T follicular helper cell (primary cell): ENCODE results near the gene TCF4.

Experiments
- DNase-seq: peaks from one replicate; pipeline ENCODE4 v3.0.0-alpha.2; 2020; ENCODE audit warnings: low read depth

TCF4 gene

GRCh38 chr18:55407774-55408535 lies 180.0 kb downstream of the TCF4 start:
- DNase-seq, result no peak

GRCh38 chr18:55407191-55407590 lies 180.8 kb downstream of the TCF4 start:
- DNase-seq, result no peak

GRCh38 chr18:55406451-55406991 lies 181.5 kb downstream of the TCF4 start:
- no peak for DNase-seq

GRCh38 chr18:55405893-55406406 lies 182.0 kb downstream of the TCF4 start:
- no peak for DNase-seq

DNA sequence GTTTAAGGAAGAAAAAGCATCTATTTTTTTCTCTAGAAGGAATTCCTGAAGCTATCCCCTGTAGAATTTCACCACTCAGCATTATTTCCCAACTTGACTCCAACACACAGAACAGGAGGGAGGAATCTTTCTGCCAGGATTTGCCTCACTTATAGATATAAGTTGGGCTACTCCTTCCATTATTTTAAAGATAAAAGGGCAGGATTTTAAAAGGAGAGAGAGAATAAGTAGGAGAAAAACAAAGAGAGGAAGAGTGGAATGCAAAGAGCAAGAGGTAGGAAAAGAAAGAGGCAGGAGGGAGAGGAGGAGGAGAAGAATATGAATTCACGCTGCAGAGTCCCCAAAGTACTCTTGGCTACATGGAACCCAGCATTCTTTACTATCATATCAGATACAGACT lies 182.5 kb downstream of the TCF4 start:
- DNase-seq, result no peak

GRCh38 chr18:55404832-55405465 lies 183.0 kb downstream of the TCF4 start:
- no peak for DNase-seq

GRCh38 chr18:55404136-55404830 lies 183.7 kb downstream of the TCF4 start:
- DNase-seq, result no peak

DNA sequence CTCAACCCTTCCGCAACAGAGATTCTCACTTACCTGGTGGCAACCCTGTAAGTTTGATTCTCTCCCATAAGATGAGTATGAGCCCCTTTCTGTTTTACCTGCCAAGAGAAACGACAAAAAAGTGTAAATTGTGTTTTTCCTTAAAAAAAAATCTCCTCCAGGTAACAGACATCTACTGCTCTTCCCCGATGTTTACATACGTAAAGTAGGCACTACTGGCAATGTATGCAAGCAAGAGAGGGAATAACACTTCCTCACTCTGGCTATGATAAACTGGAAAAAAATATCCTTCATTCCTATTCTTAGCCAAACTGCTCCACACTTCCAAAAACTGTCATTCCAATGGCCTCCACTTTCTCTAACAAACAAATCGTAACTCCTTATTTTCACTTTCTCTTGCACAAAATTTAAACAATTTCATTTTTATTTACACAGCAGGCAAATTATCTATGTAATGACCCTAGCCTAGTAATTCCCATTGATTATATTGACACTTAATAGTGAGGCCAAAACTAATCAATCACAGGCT lies 184.5 kb downstream of the TCF4 start:
- DNase-seq, result no peak

GRCh38 chr18:55402731-55403405 lies 185.1 kb downstream of the TCF4 start:
- DNase-seq, result no peak

- no peak for DNase-seq
Observed at GRCh38 chr18:55401638-55402191, 186.3 kb downstream of the TCF4 start.

GRCh38 chr18:55400590-55401541 lies 187.1 kb downstream of the TCF4 start:
- DNase-seq, result no peak

- no peak for DNase-seq
Observed at GRCh38 chr18:55400081-55400480, 187.9 kb downstream of the TCF4 start.

GRCh38 chr18:55398858-55399257 lies 189.1 kb downstream of the TCF4 start:
- DNase-seq, result no peak

- no peak for DNase-seq
Observed at GRCh38 chr18:55396979-55397378, 191.0 kb downstream of the TCF4 start.

DNA sequence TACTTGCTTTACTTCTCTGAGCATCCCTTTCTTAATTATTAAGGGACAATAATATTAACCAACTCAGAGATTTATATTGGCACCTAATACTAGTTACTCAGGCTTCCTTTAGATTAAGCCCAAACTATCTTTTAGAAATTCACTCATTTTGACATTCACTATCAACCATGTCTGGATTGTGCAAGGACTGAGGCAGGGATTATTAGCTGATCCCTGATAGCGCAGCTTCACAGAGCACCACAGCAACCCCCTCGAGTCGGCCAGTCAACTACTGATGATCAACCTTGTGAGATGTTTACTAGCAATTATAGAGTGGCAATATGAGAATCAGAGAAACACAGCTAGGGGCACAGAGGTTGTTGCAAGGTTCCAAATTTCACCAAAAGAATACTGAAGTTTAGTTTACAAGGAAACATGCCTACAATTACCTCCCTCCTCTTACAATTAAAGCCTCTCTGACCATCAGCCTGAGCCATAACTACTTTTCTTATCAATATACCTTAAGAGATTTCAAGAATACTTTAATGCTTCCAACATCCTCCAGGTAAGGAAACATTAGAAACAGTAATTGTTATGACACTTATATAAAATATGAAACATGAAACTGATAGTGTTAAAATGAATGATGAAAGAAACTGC lies 191.6 kb downstream of the TCF4 start:
- no peak for DNase-seq

GRCh38 chr18:55395799-55396198 lies 192.2 kb downstream of the TCF4 start:
- DNase-seq, result no peak

DNA sequence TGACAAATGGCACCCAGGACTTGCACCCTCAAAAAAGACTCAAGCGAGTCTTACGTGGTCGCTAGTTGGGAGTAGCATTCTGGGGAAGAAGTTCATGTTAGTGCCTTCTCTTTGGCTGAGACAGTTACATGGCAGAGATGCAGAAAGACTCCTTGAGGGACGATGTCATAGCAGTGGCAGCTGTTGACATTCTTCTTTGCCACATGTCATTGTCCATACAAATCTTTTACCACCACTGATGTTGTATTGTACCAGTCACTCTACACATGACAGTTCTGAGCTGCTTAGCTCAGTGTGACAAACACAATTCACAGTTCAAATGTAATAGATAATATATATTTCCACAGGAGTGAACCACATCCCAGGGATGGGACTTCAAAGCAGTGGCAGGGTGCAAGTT lies 197.1 kb downstream of the TCF4 start:
- no peak for DNase-seq

DNA sequence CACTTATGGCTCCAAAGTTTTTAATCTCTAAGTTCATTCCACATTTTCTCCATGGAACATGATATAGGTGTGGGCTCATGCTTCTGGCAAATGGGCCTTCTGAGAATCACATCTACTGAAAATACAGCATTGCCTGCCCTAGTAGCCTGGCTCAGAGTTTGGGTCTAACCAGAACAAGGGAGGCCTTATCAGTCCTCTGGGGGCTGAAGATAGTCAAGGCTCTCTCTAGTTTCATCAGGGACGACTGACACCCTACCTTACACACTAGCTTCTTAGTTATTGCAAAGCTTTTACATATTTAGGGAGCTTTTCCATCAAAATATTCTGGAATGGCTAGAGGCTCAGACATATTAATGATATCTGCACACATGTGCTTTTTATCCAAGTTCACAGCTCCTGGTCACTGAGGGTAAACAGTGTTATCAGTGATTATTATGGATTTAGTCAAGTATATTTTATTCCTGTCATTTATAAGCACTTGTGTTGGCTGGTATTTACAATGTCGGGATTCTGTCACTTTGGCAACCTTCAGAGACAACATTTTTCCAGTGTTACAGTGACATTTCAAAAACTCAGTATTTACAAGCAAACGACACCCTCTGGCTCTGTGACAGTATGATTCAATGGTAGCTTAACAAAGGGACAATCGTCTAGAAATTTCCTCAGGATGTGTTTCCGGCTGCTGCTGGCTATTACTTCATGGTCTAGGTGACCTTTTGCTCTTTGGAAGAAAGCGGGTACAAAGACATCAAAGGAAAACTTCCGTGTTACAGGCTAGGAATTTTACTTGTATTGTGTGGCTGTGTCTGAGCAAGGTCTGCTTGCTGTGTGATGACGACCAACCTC lies 200.6 kb downstream of the TCF4 start:
- DNase-seq, result no peak

- DNase-seq, result no peak
Observed at GRCh38 chr18:55386545-55386944, 201.4 kb downstream of the TCF4 start.
